Omental fat pad (tissue), 4 donors: ENCODE measurements around the gene BRAT1. TPM values are rescaled to one million over a fixed set of nuclear protein-coding genes. Genes with fewer than 3 reads are reported as not detected.

Source experiments
- ATAC-seq: fragments of 150-250 bp; one replicate; pipeline ENCODE4 v1.9.1; 2016; ENCODE audit warnings: mild to moderate bottlenecking, moderate library complexity; ENCODE audit not compliant: low FRiP score
- DNase-seq: peaks from one replicate; pipeline ENCODE4 v3.0.0-alpha.2; 2019; ENCODE audit warnings: low spot score
- CTCF ChIP-seq, 3 donors: fragments of 450-650 bp; IDR thresholded peaks; one replicate each; pipeline ENCODE4 v1.5.1; 2016 to 2017; ENCODE audit warnings: antibody characterized with exemption in 3 of 3, mild to moderate bottlenecking in 3 of 3, moderate library complexity in 2 of 3
- total RNA-seq, 4 donors: library from RNA; depleted of rRNA; stranded (reverse); fragments of >200 nt; gene quantifications; one replicate each; pipeline ENCODE4 v1.1.0, GENCODE V29; 2016

Gene BRAT1
- total RNA-seq, 4 donors from 2014 or later: 22.7 to 33.1 (median 26.3) TPM

DNA sequence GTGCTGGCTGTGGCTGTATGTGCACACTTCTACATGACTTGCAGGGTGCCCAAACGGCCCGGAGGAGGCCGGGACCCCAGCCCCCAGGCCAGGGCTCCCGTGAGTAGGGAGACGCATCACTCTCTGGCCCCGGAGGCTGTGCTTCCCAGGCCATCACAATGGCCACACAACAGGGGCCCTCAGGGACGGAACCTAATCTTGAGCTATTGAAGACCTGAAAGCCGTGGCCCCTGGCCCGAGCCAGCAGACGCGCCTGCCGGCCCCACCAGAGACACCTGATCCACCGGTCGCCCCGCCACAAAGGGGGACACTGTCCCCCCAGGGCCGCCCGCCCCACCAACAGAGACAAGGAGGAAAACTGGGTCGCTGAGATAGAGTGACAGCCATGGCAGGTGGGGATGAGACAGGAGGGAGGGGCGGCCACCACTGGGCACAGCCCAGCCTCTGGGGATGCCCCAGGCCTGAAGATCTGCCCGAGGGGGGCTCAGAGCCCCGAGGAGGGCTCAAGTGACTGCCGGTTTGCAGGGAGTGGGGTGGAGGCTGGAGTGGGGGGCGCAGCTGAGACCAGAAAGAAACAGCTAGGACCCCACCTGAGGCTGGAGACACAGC lies 45.9 kb downstream of the BRAT1 start:
- no peak for TF ChIP-seq CTCF (IDR thresholded peaks at IDR 0.05)
- DNase-seq (no peak), ATAC-seq (no peak)

- DNase-seq: no peak
Measured at GRCh38 chr7:2508327-2509215, 46.8 kb downstream of the BRAT1 start.

DNA sequence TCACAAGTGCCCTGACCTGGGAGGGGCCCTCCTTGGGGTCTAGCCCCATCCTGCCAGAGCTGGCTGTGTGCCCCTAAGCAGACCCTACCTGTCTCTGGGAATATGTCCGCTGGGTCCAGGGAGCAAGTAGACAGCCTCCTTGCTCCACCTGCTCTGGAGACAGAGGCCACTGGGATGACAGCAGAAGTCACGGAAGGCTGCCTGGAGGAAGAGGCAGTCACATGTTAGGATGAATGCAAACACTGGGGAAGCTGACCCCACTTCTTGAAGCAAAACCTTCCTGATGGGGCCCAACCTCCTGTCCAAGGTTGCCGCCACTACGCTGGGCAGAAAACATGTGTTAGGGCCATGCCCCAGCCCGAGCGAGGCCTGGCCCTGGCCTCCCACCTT lies 47.4 kb downstream of the BRAT1 start:
- ATAC-seq: no peak
- TF ChIP-seq CTCF (IDR thresholded peaks at IDR 0.05): no peak
- DNase-seq: no peak

More at GRCh38 chr7:2508327-2509215, 46.8 kb downstream of the BRAT1 start:
- no peak for TF ChIP-seq CTCF (IDR thresholded peaks at IDR 0.05)
- no peak for ATAC-seq

DNA sequence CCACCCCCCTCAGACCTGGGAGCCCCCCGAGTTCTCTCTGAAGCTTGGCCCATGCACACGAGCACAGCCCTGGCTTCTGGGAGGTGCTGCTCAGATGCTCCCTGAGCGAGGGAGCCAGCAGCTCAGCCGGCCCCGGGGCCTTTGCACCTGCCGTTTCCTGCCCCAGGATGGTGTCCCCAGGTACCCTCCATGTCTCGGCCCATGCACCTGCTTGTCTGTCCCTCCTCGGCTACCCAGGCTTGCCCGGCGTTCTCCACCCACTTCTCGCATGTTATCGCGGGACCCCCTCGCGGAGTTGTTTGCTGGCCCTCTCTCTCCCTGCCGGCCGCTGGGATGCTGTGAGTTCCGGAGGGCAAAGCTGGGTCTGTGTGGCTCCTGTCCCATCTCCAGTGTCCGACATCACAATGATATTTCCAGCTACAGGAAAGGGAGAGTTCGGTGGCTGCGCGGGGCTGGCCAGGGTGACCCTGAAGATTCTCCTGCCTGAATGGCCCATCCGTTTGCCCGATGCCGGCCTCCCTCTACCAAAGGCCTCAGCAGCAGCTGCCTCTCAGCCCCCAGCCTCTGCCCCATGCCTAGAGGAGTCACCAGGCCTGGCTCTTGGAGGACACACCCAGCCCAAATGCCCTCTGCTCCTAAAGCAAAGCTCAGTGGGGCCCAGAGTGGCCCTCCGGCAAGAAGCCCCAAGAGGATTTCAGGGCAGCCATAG lies 48.0 kb downstream of the BRAT1 start:
- DNase-seq: no peak
- no peak for ATAC-seq
- no peak for TF ChIP-seq CTCF (IDR thresholded peaks at IDR 0.05)

GRCh38 chr7:2505401-2505800 lies 49.9 kb downstream of the BRAT1 start:
- TF ChIP-seq CTCF (IDR thresholded peaks at IDR 0.05): no peak
- ATAC-seq (no peak), DNase-seq (no peak)

DNA sequence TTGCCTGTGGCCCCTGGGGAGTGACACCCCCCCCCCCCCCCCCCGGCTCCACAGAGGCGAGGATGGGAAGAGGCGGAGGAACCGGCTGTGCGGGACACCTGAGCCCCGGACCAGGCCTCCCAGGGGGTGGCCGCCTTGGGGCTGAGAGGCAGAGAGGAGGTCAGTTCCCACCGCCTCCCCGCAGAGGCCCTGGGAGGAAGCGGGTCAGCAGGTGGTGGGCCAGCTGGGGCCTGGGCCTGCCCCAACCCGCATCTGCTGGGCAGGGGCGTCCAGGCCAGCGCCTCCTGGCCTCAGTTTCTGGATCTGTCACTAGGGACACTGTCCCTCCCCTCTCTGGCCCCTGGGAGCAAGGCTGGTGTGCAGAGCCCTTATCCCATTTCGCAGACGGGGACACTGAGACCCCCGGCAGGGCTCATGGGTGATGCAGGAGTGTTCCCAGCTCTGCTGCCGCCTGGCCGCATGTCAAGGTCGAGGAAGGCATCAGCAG lies 50.4 kb downstream of the BRAT1 start:
- no peak for ATAC-seq
- DNase-seq: no peak
- TF ChIP-seq CTCF (IDR thresholded peaks at IDR 0.05): no peak
